Gastrocnemius medialis (tissue), 4 donors: ENCODE measurements around the gene SPACA9. TPM values are rescaled to one million over a fixed set of nuclear protein-coding genes. Genes with fewer than 3 reads are reported as not detected.

Source experiments
- ATAC-seq, 2 donors: fragments of 150-250 bp; one replicate each; pipeline ENCODE4 v1.9.1; 2016
- DNase-seq, 2 donors: peaks; one replicate each; pipeline ENCODE4 v3.0.0-alpha.2; 2019
- H3K27ac ChIP-seq, 4 donors: fragments of 200-600 bp; sonication (generic); 1 replicate in 1 of 4; 2 replicates in 3 of 4; pipeline ENCODE4 v1.5.1; 2016 to 2018; ENCODE audit warnings: mild to moderate bottlenecking in 2 of 4, moderate library complexity in 1 of 4
- H3K27me3 ChIP-seq, 3 donors: fragments of 200-600 bp; sonication (generic) in 2 of 3; 1 replicate in 1 of 3; 2 replicates in 2 of 3; pipeline versions ENCODE4 v1.5.1 to v1.6.0; 2016 to 2019; ENCODE audit warnings: mild to moderate bottlenecking in 1 of 3, moderate library complexity in 1 of 3
- H3K36me3 ChIP-seq, 2 donors: fragments of 200-600 bp; sonication (generic) in 1 of 2; one replicate each; pipeline ENCODE4 v1.5.1; 2017 to 2018
- H3K4me1 ChIP-seq, 2 donors: fragments of 200-600 bp; sonication (generic) in 1 of 2; one replicate each; pipeline ENCODE4 v1.5.1; 2016 to 2017; ENCODE audit warnings: mild to moderate bottlenecking in 2 of 2
- H3K4me3 ChIP-seq, 4 donors: fragments of 200-600 bp; sonication (generic) in 3 of 4; 1 replicate in 1 of 4; 2 replicates in 3 of 4; pipeline ENCODE4 v1.5.1; 2016 to 2019; ENCODE audit warnings: mild to moderate bottlenecking in 2 of 4
- H3K9me3 ChIP-seq, 3 donors: fragments of 200-600 bp; sonication (generic) in 2 of 3; 1 replicate in 1 of 3; 2 replicates in 2 of 3; pipeline ENCODE4 v1.5.1; 2016 to 2019
- POLR2A ChIP-seq, 2 donors: fragments of 450-650 bp; IDR thresholded peaks; one replicate each; pipeline ENCODE4 v1.6.1; 2017; ENCODE audit warnings: antibody characterized with exemption in 2 of 2, mild to moderate bottlenecking in 2 of 2, moderate library complexity in 2 of 2
- in situ Hi-C, 4 donors: fragments of 200-750 bp; cut with MboI; loops; one replicate each; pipeline versions ENCODE4 v1.15.0 to v1.8.0; 2017; ENCODE audit warnings: low sequenced_read_pairs in 4 of 4
- intact Hi-C: fragments of 100-400 bp; cut with DNase I; formaldehyde crosslinking; loops from one replicate; pipeline ENCODE4 v1.15.1; 2023; ENCODE audit warnings: low total_unique reads
- total RNA-seq, 4 donors: library from RNA; depleted of rRNA; stranded (reverse); fragments of >200 nt; gene quantifications; one replicate each; pipeline versions ENCODE4 v1.1.0 to v1.2.3, GENCODE V29; 2016
- TF ChIP-seq, protein P1 (sequence below), 5 experiments: fragments of 450-650 bp in 3 of 5; fragments of 200-600 bp in 2 of 5; sonication (generic) in 2 of 5; IDR thresholded peaks in 4 of 5; conservative IDR thresholded peaks in 1 of 5; 1 replicate in 4 of 5; 2 replicates in 1 of 5; pipeline ENCODE4 v1.5.1; 2016 to 2019; ENCODE audit warnings: antibody characterized with exemption in 5 of 5, mild to moderate bottlenecking in 3 of 5, moderate library complexity in 3 of 5

Gene SPACA9
- total RNA-seq, 4 donors from 2014 or later, result 0.24 to 2.5 (median 1.0) TPM

DNA sequence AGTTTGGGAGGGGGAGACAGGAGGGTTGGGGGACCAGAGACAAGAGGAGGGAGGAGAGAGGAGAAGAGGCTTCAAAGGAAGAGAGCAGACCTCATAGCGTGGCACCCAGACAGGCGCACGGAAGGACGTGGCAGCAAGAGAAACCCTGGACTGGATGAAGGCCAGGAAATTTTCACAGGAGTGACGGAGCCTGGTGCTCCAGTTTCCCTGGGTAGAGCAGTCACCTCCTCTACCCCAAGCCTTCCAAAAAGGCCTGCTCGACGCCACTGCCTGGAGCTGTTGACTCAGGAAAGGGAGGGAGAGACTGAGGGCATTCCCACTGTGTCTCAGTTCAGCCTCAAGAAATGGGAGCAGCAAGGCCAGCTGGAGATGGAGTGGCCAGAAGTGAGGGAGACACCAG, 19.9 kb upstream of the SPACA9 start:
- Histone ChIP-seq H3K27ac (no peak overlapping the region), H3K36me3 (no peaks in the 10 kb centered on the region), H3K27me3 (no peaks in the 10 kb centered on the region), H3K4me3 (no peak overlapping the region), H3K9me3 (no peaks in the 10 kb centered on the region), H3K4me1 (no peaks in the 10 kb centered on the region)
- ATAC-seq (no peak), DNase-seq (no peak)
- in situ Hi-C loops (no loop called here), intact Hi-C loops (no loop called here)
- no peak for TF ChIP-seq POLR2A (IDR thresholded peaks at IDR 0.05)
- TF ChIP-seq, protein P1, sequence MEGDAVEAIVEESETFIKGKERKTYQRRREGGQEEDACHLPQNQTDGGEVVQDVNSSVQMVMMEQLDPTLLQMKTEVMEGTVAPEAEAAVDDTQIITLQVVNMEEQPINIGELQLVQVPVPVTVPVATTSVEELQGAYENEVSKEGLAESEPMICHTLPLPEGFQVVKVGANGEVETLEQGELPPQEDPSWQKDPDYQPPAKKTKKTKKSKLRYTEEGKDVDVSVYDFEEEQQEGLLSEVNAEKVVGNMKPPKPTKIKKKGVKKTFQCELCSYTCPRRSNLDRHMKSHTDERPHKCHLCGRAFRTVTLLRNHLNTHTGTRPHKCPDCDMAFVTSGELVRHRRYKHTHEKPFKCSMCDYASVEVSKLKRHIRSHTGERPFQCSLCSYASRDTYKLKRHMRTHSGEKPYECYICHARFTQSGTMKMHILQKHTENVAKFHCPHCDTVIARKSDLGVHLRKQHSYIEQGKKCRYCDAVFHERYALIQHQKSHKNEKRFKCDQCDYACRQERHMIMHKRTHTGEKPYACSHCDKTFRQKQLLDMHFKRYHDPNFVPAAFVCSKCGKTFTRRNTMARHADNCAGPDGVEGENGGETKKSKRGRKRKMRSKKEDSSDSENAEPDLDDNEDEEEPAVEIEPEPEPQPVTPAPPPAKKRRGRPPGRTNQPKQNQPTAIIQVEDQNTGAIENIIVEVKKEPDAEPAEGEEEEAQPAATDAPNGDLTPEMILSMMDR (IDR thresholded peaks at IDR 0.05 in 4 of 5, conservative IDR thresholded peaks at IDR 0.05 in 1 of 5), result no peak

DNA sequence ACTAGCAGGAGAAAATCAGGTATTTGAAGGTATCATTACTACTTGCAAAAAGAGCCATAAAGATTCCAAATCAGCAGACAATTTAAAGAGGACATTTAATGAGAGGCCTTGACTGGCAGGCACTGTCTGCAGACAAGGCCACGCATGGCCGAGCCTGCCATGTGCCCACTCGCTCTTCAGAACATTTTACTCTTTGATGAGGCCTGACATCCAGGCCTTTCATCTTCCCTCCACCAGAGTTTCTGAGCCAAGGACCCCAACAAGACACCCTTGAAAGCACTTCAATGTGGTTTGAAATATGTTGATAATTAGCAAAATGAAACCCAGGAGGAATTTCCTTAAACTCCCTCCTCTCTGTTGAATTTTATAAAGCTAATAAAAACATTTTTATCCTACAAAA, 17.0 kb upstream of the SPACA9 start:
- Histone ChIP-seq H3K4me1 (no peaks in the 10 kb centered on the region), H3K4me3 (no peak overlapping the region), H3K9me3 (no peaks in the 10 kb centered on the region), H3K36me3 (no peaks in the 10 kb centered on the region), H3K27ac (no peak overlapping the region), H3K27me3 (no peaks in the 10 kb centered on the region)
- DNase-seq (no peak), ATAC-seq (no peak)
- TF ChIP-seq, protein P1 (IDR thresholded peaks at IDR 0.05 in 4 of 5, conservative IDR thresholded peaks at IDR 0.05 in 1 of 5), result no peak
- TF ChIP-seq POLR2A (IDR thresholded peaks at IDR 0.05), result no peak
- intact Hi-C loops (no loop called here), in situ Hi-C loops (no loop called here)

DNA sequence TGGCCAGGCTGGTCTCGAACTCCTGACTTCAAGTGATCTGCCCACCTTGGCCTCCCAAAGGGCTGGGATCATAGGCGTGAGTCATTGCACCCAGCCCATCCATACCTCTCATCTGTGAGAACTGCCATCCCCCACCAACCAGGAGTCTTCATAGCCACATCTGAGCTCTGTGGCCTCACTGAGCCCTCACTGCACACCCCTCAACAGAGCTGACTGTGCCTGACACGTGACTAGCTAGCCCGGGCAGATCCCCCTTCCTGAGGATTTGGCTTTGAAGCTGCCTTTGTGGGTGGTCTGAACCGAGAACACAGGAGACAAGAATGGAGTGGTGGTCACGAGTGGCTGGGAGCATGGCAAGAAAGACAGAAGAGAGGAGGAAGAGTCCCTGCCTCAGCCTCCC, 16.2 kb upstream of the SPACA9 start:
- no peaks in the 10 kb centered on the region for H3K36me3 ChIP-seq
- no peak for ATAC-seq
- no peak overlapping the region for H3K27ac ChIP-seq
- DNase-seq, result no peak
- H3K4me3 ChIP-seq, result no peak overlapping the region
- no peak for TF ChIP-seq POLR2A (IDR thresholded peaks at IDR 0.05)
- TF ChIP-seq, protein P1 (IDR thresholded peaks at IDR 0.05 in 4 of 5, conservative IDR thresholded peaks at IDR 0.05 in 1 of 5), result no peak
- intact Hi-C loops (no loop called here), in situ Hi-C loops (no loop called here)
- no peaks in the 10 kb centered on the region for H3K4me1 ChIP-seq
- H3K27me3 ChIP-seq, result no peaks in the 10 kb centered on the region
- H3K9me3 ChIP-seq, result no peaks in the 10 kb centered on the region

DNA sequence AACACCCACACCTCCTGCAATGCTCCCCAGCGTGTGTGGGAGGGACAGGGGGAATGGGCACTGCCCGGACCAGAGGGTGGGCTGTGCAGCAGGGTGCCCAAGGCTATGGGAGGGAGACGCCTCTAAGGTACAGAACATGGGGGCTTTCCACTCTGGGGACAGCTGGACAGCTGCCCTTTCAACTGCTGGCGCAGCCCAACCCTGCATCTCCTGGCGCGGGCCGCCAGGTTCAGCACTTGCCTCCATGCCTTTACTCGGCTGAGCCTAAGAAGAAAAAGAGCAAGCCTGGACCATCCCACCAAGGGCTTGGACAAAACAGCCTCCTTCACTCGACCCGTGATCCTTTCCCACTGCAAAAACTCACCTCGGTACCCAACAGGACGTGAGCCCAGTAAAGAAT, 15.6 kb upstream of the SPACA9 start:
- ATAC-seq (no peak), DNase-seq (no peak)
- H3K9me3 ChIP-seq, result no peaks in the 10 kb centered on the region
- H3K27ac ChIP-seq, result no peak overlapping the region
- no peaks in the 10 kb centered on the region for H3K4me1 ChIP-seq
- H3K36me3 ChIP-seq, result no peaks in the 10 kb centered on the region
- in situ Hi-C loops, result no loop called here
- TF ChIP-seq, protein P1 (IDR thresholded peaks at IDR 0.05 in 4 of 5, conservative IDR thresholded peaks at IDR 0.05 in 1 of 5), result no peak
- TF ChIP-seq POLR2A (IDR thresholded peaks at IDR 0.05), result no peak
- intact Hi-C loops, result no loop called here
- no peak overlapping the region for H3K4me3 ChIP-seq
- no peaks in the 10 kb centered on the region for H3K27me3 ChIP-seq

DNA sequence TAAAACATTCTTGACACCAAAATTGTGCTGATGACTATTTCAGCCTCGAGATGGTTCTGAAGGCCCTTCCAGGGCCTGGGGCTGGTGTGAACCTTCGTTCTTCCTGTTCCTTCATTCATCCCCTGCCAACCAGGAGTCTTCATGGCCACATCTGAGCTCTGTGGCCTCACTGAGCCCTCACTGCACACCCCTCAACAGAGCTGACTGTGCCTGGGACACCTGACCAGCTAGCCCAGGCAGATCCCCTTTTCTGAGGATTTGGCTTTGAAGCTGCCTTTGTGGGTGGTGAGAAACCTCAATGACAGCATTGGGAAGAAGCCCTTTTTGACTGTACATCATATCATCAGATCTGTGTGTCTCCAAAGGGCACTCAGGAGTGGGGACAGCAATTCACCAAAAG, 14.4 kb upstream of the SPACA9 start:
- Histone ChIP-seq H3K36me3 (no peaks in the 10 kb centered on the region), H3K4me3 (no peak overlapping the region), H3K9me3 (no peaks in the 10 kb centered on the region), H3K27me3 (no peaks in the 10 kb centered on the region), H3K4me1 (no peaks in the 10 kb centered on the region), H3K27ac (no peak overlapping the region)
- DNase-seq (no peak), ATAC-seq (no peak)
- intact Hi-C loops (no loop called here), in situ Hi-C loops (no loop called here)
- TF ChIP-seq POLR2A (IDR thresholded peaks at IDR 0.05), result no peak
- TF ChIP-seq, protein P1 (IDR thresholded peaks at IDR 0.05 in 4 of 5, conservative IDR thresholded peaks at IDR 0.05 in 1 of 5), result no peak
